HG03139 (cell line): Measurements from ENCODE around the gene SNX30.
A peak's percentile ranks its signal among the peaks of the same experiment; 100 is the strongest.

Source experiments
- ATAC-seq: cut with Tn5 transposase; IDR thresholded peaks from one replicate; pipeline ENCODE4 v1.9.1; 2021; ENCODE audit not compliant: unreplicated experiment

SNX30 gene

DNA sequence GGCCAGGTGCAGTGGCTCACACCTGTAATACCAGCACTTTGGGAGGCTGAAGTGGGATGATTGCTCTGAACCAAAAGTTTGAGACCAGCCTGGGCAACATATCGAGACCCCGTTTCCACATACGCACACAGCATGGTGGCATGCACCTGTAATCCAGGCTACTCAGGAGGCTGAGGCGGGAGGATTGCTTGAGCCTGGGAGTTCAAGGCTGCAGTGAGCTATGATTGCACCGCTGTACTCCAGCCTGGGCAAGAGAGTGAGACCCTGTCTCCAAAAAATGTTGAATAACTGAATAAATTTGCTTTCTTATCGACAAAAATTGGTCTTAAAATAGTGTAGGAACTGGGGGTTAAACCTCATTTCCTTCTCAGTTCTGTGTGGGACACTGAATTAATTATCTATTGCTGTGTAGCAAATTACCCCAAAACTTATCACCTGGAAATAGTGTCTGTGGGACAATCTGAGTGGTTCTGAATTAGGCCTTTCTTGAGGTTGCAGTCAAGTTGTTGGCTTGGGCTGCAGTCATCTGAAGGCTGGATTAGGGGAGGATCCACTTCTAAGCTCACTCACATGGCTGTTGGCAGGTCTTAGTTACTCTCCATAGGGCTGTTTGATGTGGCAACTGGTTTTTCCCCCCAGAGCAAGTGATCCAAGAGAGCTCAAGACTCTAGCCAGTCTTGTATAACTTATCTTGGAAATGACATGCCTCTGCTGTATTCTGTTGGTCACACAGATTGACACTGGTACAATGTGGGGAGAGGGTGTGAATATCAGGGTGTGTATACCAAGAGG lies 2.0 kb downstream of the SNX30 start:
- ATAC-seq = no peak

DNA sequence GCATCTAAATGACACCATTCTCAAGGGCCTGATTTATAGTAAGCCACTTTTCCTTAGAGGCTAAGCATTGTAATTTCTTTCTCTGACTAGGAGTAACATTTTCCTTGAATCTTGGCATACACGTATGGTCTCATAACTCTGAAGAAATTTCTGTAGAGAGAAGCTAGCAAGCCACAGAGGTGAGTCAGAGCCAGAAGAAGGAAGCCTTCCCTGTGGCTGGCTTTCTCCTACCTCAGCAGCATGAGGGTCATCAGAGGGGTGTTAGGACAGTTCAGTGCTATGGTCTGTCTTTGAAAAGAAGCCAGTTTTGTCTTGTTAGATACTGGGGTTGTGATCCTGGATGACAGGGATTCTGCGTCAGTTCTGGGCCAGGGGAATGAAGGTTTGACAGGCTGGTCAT lies 3.2 kb downstream of the SNX30 start:
- no peak for ATAC-seq

DNA sequence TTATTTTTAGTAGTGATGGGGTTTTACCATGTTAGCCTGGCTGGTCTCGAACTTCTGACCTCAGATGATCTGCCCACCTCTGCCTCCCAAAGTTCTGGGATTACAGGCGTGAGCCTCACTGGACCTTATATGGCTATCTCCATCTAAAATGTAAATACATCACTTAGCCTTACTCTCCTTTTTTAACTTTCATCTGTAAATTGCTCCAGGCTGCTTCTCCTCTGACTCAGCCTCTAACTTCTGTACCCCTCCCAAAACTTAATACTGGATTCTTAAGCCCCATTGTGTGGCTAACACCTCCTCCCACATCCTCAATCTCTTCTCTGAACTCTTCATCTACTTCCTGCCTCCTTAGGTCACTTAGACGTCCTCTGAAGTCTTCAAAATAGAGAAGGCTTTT lies 4.0 kb downstream of the SNX30 start:
- ATAC-seq = no peak

DNA sequence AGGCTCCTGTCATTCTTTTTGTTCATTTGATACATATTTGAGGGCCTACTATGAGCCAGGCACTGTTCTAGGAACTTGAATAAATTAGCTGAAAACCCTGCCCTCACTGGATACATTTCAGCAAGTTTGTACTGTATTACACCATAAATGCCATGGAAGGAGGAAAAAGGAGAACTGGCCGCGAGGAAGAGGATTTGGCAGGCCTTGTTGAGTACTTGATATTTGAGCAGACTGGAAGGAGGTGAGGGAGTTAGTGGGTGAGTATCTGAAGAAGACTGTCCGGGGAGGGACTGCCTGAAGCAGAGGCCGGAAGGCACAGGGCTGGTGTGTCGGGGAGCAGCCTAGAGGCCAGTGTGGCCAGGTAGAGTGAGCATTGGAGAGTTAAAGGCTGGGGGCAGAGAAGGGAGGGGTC lies 4.5 kb downstream of the SNX30 start:
- no peak for ATAC-seq

DNA sequence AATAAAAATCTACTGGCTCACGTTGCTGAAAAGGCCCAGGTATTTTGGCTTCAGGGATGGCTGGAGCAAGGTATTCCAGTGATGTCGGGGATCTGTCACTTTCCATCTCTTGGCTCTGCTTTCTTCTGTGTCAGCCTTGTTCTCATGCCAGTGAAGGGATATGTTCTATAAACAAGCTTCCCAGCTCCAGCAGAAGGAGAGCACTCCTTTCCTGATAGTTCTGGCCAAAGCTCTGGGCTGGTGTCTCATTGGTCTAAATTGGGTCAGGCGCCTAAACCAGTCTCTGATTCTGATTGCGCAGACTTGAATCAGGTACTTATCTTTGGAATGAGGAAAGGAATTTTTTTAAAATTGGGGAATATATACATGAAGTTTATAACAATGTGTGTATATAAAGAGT lies 5.1 kb downstream of the SNX30 start:
- no peak for ATAC-seq

DNA sequence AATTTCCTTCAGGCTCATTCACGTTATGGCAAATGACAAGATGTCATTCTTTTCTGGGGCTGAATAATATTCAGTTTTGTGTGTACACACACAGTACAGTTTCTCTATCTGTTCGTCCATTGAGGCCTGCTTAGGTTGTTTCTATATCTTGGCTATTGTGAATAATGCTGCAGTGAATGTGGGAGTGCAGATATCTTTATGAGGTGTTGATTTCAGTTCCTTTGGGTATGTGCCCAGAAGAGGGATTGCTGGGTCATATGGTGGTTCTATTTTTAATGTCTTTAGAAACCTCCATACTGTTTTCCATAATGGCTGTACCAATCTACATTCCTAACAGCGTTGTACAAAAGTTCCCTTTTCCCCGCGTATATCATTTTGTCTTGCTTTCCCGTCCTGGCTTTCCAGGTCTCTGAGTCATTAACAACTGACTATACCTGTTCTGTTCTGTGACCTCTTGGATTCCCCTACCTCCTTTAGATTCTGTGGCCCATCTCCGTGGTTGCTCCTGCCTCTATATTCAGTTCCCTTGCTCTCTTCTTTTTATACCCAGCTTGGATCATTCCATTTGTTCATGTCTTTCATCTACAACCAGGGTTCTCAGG lies 6.8 kb downstream of the SNX30 start:
- no peak for ATAC-seq

DNA sequence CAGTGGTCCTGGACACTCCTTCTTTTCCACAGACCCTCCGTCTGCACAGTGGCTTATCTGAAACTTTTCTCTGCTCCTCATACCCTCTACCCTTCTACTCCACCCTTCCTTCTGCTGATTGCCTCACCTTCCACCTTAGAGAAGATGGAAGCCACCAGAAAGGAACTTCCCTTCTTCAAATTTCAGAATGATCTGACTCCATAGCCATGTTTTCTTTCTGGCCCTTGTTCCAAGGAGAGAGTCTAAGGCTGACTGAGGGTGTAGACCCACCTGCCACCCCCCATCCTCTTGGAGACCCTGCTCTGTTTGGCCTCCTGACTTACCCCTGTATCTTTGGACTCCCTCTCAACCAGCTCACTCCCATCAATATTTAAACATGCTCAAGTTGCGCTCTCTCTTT lies 7.4 kb downstream of the SNX30 start:
- no peak for ATAC-seq

DNA sequence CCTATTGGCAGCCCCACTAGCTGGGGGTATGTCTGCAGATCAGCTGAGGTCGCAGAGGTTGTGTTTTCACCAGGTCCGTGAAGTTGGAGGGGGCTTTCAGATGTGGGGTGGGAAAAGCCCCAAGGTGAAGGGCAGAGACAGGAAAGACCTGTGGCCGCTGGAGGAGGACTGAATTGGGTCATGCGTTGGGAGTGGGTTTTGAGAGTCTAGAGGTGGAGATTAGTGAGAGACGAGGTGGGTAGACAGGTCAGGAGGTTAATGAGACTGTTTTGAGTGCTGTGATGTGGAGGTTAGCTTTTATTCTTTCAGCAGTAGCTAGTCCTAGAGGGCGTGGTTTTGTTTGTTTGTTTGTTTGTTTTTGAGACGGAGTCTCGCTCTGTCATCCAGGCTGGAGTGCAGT lies 10.3 kb downstream of the SNX30 start:
- ATAC-seq = no peak

DNA sequence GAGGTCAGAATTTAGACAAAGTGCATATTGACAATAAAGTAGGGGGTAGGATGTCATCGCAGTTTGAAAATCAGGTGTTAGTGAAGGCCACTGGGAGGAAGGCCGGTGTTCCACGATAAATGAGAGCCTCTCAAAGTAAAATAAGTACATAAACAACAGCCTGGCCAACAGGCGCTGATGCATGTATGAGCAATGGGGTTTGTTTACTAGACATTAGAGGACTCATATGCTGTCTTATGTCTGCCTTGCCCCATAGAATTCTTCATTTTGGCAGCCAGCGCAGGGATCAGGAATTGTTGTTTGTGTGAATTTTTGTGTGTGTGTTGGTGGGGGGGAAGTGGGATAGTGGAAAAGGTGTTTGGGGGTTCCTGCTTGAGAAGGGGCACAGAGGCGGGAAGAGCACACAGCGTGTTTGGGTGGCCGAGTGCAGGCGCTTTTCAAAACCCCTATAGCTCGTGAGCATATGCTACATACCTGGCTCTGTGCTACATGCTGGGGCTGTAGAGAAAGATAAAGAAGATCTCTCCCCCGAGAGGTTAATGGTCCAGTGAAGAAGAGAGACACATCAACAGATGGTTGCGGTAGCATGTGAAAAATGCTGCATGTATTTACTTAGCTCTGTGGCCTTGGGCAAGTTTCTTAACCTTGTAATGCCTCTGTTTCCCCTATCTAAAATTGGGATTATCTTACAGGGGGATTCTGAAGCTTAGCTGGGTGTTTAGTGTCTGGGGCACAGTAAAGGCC lies 11.5 kb downstream of the SNX30 start:
- no peak for ATAC-seq

DNA sequence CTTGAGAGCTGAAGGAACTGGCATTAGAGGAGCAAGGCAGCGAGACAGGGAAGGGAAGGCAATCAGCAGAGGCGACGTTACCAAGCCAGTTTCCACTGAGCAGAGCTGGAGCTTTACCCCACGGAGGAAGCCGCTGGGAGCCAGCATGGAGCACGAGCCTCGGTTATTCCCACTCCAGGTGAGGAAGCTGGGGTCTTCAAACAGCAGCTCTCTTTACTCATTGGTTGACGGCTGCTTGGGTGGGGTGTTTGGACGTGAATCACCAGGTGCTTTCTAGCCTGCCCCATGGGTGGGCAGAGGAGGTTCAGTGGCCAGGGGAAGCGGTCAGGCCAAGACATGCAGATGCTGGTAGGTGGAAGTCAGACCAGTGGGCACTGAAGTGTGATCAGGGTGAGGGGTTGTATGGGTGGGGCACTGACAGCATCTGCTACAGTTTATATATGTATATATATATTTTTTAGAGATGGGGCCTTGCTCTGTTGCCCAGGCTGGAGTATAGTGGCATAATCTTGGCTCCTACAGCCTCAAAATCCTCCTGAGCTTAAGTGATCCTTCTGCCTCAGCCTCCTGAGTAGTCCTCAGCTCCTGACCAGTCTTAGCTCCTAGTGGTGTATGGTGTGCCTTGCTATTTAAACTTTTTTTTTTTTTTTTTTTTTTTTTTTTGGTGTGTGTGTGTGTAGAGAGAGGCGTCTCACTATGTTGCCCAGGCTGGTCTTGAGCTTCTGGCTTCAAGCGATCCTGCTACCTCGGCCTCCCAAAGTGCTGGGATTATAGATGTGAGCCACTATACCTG lies 12.4 kb downstream of the SNX30 start:
- no peak for ATAC-seq

DNA sequence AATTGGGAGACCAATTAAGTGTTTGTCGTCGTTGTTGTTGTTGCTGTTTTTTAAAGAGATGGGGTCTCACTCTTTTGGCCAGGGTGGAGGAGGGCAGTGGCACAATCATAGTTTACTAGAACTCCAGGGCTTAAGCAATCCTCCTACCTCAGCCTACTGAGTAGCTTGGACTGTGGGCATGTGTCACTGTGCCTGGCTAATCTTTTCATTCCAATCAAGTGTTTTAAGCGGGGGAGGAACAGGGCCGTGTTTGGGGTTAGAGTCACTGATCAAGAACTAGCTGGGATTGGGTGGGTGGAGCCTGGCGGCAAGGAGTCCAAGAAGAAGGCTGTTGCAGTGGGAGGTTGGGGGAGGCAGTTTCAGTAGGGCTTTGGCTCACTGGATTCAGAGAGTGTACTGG lies 13.8 kb downstream of the SNX30 start:
- no peak for ATAC-seq

DNA sequence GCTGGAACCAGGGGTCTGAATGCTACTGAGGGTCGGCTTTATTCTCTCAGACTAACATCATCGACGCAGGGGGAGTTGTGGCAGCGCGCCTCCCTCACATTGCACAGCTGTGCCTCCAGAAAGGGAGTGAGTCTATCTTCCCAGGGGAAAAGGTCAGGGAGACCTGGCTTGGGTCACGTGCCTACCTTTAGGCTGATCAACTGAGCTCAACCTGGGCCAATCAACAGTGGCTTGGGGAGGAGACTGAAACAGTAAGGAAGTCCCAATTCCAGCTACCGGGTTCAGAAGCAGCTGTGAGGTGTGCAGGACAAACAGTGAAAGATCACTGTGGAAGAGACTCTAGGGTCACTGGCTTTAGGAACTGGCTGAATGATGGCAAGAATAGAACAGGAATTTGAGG lies 14.3 kb downstream of the SNX30 start:
- no peak for ATAC-seq

DNA sequence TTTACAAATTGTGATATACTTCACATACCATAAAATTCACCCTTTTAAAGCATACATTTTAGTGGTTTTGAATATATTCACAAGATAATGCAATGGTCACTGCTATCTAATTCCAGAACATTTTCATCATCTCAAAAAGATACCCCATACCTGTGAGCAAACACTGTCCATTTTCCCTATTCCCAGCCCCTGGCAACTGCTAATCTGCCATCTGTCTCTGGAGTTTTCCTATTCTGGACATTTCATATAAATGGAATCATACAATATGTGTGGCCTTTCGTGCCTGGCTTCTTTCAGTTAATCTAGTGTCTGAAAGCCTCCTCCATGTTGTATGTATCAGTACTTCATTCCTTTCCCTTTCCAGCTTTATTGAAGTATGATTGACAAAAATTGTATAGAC lies 14.7 kb downstream of the SNX30 start:
- no peak for ATAC-seq

DNA sequence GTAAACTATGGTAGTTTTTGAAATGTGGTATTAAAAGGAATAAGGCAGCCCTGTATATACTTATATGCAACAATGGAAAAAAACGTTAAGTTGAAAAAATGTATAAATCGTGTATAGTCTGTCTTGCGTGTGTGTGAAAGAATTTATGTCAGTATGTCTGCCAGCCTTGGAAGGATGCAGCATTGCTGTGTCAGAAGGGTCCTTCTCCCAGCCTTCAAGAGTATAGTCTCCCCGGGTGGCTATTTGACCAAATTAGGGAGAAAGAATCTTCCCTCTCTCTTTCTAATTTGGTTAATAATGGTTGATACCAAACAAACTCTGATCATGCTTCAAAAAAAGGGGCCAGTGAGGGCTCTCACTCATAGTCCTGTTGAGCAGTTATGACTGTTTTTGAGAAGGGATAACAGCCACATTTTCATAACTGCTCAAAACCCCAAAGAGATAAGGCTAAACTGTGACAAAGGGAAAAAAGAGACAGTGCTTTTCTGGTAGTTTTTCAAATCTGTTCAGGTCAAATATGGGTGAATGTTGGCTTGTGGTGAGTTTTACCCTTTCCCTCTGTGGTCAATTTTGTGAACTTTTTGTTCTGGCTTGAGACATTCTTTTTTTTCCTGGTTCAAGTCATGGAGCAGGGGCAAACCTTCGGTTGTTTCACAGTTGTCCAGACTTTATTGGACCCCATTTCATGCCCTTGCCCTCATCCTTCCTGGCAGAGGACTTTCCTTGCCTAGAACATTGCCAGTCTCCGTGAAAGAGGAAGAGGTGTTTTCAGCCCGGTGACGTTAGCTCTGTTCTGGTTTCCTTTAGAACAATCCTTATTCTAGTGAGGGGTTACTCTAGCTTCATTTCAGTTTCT lies 21.0 kb downstream of the SNX30 start:
- no peak for ATAC-seq

DNA sequence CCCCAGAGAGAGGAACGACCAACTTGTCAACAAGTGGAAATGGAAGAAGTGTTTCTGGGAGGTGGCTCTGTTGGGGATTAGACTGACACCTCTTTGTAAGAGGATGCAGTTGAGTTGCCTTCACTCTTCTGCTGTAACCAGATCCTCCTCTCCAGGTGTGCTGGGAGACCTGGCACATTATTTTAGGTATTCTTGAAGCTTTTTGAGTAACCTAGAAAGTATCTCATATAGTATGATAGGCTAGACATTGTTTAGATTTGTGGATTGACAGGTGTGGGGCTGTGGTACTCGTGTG lies 21.6 kb downstream of the SNX30 start:
- ATAC-seq = no peak

DNA sequence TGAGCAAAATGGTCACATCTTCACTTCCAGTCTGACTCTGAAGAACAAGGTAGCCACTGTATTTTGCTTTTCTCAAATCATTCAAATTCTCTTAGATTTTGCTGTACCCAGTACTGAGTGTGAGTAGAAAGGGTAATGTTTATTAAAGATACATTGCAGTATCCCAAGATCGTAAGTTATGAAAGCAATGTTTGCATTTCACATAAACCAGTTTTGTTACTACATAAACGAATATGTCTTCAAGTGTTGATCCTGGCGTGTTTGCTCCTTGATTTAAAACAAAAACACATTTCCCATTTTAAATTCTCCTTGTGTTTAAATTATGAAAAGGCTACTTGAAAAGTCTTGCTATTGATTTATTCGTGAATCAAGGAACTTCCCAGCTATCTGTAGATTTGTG lies 22.0 kb downstream of the SNX30 start:
- no peak for ATAC-seq

DNA sequence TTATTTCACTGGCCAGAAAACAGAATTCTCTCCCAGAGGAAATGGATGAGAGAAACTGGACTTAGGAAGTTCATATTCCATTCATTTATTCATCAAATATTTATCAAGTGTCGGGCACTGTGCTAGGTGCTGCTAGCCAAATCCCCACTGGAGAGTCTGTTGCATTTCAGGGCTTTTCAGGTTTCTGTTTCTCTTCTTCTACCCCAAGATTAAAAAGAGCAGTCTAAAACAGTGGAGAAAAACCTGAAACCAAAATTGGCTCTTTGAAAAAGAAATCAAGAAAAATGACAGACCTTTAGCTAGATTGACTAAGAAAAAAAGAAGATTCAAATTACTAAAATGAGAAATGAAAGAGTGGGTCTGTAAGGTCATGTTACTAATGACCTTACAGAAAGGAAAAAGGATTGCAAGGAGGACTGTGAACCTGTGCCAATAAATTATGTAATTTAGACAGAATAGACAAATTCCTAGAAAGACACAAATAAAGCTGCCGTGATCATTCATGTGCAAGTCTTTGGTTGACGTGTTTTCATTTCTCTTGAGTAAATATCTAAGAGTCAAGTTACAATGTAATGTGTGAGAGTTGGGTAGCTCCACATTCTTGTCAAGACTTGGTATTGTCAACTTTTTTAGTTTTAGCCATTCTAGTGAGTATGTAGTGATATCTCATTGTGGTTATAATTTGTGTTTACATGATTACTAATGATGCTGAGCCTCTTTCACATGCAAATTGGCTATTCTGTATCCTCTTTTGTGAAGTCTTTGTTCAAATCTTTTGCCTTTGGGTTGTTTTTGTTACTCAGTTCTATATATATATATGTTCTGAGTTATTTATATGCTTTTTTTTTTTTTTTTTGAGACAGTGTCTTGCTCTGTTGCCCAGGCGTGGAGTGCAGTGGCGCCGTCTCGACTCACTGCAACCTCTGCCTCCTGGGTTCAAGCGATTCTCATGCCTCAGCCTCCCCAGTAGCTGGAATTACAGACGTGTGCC lies 23.7 kb downstream of the SNX30 start:
- peak; percentile 31 for ATAC-seq

DNA sequence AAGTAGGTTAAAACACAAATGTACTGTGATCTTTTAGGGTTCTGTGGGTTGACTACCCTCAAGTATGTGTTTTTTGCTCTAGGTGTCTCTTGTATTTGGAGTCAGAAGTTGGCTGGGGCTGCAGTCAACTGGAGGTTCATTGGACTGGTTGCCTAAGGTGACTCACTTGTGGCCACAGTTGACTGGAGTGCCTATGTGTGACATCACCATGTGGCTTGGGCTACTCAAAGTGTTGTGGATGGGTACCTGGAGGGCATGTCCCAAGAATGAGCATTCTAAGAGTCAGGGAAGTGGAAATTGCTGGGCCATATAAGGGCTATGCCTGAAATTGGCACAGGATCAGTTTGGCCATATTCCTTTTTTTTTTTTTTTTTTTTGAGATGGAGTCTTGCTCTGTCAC lies 27.4 kb downstream of the SNX30 start:
- no peak for ATAC-seq

DNA sequence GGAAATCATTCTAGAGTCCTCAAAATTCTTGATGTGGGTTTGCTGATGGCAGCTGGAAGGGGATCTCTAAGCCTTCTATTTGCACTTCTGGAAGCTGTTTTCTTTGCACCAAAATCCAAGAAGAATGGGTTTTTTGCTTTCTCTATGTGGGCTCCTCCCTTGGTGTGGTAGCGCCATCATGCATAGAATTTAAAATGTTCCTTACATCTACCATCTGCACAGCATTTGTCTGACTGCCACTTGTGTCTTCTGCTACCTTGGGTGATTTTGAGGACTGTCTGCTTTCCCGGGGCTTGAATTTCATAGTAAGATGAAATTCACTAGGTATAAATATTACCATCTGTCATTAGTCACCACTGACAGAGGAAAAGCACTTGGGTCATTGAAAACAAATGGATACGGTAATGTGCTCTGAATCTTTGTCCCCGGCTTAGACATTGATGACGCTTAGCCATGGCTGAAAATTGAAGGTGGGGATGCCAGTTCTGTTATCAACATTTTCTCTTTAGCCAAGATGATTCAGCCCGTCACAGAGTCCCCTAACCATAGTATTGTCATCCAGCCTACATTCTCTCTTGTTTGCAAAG lies 30.0 kb downstream of the SNX30 start:
- no peak for ATAC-seq
